HS-27A (cell line): ENCODE measurements around the gene GCSAM.

Source experiments
- DNase-seq: peaks from one replicate; pipeline ENCODE4 v3.0.0-alpha.2; 2012; ENCODE audit warnings: low read depth, missing footprints

Gene GCSAM

DNA sequence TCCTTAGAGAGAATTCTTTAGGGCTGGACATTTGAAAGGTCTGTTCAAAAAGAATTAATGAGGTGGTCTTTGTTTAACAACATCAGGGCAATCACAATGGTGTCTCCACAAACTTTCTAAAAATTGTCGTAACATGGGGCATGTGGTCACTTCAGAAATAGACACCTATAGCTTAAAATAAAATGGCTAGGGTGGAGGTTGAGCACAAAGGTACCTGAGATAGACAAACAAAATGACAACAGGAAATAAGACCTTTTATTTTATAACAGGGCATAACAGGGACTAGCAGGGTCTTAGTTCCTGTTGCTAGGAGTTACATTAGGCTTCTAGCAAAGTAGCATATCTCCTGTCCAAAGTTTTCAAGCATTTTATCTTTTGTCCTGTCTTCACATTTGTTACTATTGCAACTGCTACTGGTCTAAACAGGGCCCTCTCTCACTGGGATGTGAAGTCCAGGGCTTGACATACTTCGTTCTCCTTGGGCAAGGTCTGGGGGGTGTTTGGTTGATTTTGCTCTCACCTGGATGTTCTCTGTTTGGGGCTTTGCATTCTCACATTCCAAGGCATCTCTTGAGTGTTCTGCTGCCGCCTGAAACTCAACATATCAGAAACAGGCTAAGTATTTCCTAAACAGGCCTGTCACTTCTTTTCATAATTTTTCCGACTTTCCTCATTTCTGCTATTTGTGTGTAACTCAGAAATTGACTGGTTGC, 3.0 kb downstream of the GCSAM start:
- DNase-seq, result no peak

DNA sequence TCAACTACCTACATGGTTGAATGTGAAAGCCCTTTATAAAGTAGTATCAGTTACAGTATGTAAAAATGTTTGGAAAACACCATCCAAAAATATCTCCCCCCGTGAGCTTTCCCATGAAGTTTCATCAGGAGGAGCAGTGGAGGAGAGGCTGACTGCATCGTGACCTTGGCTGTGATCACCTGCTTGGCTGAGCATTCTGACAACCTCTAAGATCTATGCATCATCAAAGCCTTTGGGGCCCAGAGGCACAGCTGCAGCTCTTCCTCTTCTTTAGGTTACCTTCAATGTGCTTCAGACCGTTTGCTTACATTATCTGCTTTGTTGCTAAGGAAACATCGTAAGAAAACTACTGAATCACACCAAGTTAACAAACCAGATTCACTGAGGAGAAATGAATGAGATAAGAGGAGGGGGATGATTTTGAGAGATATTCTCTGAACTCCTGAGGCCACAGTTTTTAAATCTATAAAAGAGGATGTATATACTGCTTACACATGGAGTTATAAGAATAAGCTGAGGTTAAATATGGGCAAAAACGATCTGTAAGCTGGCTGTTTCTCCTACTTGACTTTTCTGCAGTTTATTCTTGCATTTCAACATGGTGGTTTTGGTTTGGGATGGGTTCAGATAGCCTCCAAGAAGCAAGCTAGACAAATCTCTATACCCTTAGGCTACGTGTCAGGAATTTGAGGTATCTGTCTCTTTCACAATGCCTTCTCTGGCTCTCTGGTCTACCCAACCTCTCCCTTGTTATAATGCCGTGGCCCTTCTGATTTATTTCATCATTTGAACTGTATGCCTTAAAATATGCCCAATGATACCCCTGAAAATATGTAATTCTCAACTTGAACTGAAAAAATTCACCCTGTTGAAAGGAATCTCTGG, 4.0 kb downstream of the GCSAM start:
- DNase-seq, result no peak

DNA sequence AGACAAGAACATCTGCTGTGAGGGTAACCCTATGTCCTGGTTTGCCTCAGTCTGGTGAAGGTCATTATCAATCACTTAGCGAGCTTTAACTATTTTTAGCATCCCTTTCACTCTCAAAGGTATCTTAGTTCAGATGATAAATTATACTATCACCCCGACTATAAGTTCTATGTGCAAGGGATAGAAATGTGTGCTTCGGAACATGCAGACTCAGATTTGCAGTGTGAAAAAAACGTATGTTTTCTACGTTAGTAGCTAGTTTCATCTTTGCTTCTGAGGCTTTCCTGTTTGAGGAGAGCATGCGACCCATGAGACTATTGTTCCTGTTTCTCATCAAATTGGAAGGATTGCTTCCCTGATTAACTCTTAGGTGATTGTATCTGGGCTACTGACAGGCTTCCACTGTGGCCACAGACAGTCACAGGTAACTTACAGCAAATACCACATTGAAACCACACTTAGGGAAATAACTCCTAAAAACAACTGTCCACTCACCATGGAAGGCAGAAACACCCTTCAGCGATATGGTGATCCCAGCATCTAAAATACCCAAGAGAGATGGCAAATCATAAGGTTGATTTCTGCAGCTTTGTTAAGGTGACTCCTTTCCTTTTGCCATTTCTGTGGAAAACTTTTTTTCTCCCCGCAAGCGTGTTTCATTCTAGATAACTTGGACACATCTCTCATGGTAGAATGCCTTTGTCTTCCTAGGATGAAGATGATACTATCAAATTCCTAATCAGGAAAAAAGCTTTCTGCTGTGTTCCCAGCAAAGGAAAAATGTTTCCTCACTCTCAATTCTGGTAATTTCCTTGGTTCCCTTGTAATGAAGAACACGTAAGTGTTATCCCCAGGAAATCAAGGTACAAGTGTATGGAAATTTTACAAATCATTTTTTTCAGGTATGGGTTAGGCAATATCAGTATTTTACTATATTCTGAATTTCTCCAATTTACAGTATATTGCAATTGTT, 5.2 kb downstream of the GCSAM start:
- DNase-seq, result no peak

DNA sequence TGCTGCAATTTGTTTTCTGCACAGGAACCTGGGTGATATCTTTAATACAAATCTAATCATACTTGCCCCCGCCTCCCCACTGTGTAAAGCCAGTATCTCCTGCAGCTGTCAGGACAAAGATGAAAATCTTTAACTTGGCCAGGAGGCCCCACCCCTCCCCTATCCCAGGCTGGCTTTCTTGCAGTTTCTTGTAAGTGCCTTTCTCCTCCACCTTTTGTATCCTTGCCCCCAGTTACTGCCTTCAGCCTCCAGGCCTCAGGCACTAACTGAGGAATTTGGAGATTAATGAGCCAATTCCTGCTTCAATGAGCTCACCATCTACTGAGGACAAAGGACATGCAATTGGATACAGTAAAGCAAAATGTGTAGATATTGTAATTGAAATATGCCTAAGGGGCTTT, 6.5 kb downstream of the GCSAM start:
- DNase-seq, result no peak

DNA sequence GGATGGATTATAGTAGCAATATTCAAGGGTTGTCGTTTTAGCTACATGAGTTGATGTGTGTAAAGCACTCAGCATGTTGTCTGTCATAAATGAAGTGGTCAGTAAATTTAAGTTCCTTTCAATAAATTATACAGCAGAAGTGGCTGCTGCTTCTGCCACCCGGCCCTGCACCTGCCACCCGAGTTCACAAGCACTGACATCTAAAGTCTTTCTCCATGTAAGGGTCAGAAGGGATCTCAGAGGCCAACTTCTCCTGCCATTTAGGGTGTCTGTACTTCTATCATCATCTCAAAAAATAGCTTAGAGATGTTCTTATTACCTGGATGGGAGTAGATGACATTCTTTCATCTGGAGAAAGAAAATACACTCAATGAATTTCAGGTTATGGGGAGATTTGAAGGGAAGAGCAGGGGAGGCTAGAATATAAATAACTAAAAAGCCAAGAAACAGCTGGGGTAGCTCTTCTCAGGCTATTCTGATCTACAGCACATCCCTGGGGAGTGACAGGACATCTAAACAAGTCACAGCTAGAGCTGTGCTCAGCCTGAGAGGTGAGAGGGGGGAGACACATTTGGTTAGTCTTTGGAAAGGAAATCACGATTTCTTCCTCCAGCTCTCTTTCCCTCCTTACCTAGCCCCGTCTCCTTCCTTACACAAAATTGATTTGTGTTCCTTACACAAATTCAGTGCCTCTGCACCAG, 8.0 kb downstream of the GCSAM start:
- no peak for DNase-seq

DNA sequence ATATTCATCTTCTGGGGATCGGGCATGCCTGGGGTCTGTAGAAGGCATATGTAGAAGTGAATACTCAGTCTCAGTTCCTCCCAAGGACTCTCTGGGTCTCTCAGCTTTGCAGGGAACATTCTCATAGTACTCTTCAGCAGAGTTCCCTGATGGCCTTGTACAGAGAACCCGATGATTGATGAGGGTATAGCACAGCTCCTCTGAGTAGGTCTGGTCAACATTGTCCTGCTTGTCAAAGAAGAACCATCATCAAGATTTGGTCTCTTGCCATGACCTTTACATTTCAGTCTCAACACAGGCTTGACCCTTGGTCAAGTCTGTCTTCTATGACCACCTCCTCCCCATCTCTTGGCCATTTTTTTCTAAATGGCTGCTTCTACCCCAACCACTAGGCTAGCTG, 9.5 kb downstream of the GCSAM start:
- no peak for DNase-seq

DNA sequence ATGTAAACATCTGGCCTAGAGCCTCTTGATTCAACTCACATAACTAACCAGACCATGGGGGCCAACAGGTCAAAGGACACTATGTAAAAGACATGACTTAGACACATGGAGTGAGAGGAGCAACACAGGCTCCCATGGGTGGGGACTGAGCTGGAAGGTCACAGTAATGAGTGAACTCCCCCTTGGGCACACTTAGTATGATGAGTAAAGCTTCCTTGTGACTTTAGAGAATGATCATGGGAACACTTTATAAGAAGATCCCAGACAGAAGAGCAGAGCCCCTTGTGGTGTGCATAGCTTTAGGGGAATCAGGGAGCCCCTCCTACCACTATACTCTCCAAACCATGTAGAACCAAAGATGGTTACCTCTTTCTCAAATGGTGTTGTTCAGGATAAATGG, 10.2 kb downstream of the GCSAM start:
- DNase-seq, result no peak

DNA sequence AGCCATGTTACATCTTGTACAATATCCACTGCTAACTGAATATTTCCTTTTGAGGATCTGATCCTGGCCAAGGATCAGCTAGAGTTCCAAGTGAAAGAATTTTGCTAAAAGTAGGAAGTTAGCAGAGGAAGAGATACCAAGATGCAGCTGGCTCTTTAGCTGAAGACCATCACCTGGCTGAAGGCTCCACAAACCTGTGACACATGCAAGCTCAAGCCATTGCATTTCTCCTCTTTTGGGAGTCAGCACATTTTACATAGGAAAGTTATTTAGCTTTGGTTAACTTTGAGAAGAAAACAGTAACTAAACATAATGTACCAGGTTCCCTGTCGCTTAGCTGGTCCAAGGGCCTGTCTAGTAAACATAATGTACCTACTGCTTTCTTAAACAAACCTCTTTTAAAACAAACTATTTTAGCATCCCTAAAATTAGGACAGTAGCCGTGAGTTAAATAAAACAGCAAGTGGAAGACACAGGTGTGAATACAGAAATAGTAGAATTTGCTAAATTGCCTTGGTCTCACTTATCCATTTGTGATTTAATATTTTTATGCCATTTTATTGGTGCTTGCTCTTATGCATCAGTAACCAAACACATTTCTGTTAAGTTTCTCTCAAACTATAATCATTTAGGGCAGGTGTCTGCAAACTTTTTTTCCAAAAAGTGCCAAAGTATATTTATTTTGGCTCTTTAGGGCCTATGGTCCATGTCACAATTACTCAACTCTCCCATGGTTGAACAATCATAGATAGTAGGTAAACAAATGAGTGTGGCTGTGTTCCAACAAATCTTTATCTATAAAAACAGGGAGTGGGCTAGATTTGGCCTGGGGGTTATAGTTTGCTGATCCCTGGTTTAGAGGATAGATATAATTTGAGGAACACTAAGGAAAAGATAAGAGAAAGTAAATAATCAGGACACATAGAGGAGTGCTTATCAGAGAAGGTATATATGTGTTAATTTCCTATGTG, 11.2 kb downstream of the GCSAM start:
- no peak for DNase-seq

DNA sequence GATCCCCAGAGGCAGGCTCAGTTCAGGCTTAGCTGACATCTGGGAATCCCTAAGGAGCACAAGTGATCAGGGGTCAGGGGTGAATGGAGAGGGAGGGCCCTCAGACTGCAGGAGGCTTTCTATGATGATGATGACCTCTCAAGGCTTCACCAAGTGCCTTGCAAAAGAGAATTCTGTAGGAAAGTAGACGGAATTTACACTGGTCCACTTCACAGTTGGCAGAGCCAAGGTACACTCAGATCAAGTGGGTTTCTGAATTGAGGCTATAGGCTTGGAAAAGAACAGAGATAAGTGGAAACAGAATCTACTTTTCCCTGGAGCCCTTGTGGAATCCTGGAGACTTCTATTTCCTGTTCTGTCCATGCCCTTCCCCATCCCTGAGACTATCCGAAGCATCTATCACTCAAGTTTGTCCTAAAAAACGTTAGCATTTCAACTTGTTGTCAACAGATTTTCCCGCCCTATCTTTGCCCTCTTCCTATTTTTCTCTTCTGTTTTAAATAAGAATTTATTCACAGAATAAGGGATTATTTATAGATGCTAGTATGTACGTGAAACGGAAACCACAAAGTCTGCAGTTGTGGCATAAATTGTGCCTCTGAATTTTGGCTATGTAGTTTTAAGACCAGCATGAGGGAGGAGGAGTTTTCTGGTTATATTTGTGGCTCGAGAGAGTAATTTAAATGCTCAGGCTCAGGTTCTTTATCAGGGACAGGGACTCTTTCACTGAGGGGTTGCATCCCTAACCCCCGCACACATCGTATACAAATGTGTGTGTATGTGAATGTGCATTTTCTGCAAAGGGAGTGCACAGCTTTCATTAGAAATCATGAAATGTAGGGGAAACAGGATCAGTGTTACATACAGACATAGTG, 12.8 kb downstream of the GCSAM start:
- no peak for DNase-seq

DNA sequence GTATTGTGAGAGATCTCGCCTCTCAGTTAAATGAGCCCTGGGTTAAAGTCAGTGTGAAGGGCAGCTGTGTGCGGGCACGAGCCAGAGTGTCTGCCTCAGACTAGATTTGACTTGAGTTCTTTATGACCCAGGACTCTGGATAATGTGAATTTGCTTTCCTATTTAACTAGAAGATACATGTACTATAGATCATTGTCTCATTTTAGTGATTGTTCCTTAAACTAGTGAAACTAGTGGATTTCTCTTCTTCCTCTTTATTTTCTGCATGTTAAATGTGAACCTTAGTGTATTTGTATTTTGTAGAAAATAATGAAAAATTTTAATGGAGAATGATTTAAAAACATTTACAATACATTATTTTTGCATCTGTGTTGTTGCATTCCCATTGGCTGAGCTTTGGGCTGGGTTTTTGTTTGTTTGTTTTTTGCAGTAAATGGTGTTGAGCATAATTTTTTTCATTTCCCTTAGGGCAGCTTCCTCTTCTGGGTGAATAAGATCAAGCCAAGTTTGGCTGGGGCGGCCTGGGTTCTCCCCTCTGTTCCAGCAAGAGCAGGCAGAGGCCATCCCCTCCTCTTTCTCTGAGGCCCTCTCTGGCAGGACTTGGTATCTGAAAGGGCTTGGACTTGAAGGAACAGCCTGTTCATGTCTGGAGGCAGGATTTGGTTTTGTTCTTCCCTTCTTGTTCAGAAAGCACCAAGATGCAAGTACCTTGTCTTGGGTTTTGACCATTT, 15.0 kb downstream of the GCSAM start:
- no peak for DNase-seq

DNA sequence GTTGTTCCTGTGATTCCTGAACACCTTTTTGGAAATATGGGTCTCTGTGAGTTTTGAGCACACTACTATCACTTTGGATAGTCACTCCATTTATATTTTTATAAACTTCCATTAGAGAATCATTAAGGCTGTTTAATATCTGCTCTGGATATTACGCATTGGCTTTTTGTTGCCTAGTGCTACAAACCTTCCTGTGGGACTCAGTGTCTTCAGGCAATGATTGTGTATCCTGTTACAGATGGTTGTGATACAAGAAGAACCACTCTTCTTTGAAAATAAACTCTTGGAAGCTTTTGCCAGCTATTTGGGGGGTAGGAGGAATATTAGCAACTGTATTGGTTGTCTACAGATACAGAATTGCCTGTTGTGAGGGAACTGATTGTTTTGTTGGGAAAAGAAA, 15.6 kb downstream of the GCSAM start:
- no peak for DNase-seq

DNA sequence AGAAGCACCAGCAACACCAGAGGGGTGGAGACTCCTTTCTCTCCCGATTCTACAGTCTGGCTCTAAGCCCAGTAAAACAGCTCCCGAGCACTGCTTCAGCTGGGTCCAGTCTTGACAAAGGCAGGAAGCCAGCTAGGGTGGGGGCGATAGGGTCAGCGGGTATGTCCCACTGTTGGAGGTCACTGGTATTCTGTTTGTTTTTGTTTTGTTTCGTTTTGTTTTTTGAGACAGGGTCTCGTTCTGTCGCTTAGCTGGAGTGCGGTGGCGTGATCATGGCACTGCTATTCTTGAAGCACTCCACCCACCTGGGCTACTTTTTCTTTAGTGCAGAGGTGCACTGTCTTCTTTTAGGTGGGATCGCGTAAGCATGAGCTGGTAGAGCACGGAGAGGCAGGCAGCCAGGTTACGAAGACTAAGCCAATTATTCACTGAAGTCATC, 16.3 kb downstream of the GCSAM start:
- no peak for DNase-seq

DNA sequence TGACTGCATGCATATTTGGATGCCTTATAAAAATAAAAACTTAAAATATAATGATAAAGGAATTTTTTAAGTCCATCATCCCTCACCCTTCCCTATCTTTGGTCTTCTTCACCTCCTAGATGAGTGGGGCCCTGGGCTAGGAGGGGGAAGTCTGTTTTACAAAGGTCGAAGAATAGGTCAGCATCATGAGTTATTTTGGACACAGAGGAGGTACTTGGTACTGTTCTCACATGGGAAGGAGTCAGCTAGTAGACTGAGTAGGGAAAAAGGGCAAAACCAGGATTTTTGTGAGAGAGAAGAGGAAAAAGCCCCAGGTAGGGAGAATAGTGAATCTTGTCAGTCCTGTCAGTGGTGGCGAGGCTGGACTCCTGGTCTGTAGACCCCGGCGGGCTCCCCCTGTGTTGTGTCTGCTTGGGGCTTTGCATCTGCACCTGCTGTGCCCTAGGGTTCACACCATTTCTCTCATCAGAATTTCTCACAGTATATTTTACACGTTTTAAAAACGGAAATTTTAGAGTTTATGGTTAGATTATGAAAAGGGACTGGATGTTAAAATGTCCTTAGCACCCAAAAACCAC, 17.2 kb downstream of the GCSAM start:
- DNase-seq, result no peak

DNA sequence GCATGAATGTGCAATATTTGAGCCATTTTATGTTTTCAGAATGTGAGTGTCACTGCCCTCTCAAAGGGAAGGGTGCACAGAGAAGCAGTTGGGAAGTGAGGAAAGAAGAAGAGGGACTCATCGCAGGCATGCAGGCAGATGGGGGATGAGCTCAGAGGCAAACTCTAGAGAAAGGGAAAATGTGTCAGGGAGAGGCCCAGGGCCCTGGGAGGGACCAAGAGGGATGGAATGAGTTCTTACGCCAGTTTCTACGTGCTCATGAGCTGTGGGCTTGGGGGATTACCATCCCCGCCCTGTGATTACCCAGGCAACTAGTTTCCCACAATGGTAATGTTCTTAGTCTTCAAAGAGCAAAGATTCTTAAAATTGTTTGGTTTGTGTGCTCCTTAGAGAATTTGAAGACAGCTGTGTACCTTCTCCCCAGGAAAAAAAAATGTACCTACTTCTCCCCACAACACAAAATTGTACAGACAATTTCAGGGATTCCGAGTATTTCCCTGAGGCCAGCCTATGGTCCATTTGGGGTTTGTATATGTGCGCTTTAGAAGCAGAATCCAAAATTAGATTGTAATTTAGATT, 17.8 kb downstream of the GCSAM start:
- DNase-seq, result no peak

DNA sequence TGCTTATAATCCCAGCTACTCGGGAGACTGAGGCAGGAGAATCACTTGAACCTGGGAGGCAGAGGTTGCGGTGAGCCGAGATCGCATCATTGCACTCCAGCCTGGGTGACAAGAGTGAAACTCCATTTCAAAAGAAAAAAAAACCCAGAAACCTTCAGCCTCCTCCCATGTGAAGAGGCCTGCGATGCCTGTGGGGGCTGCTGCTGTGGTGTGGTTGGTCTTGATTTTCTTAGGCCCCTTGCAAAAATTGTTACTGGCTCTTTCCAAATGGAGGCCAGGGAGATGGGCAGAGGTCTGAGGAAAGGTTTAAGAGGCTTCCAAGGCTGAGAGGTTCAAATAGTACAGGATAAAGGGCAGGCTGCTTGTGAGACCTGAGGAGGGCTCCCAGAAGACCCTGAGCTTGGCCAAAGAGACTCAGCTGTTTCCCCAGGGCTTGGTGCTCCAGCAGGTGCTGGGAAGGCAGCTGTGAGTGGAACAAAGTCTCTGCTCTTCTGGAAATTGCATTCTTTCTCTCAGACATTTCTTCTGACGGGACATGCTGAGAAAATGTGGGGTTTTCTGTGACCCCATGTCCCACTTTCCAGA, 18.4 kb downstream of the GCSAM start:
- no peak for DNase-seq

DNA sequence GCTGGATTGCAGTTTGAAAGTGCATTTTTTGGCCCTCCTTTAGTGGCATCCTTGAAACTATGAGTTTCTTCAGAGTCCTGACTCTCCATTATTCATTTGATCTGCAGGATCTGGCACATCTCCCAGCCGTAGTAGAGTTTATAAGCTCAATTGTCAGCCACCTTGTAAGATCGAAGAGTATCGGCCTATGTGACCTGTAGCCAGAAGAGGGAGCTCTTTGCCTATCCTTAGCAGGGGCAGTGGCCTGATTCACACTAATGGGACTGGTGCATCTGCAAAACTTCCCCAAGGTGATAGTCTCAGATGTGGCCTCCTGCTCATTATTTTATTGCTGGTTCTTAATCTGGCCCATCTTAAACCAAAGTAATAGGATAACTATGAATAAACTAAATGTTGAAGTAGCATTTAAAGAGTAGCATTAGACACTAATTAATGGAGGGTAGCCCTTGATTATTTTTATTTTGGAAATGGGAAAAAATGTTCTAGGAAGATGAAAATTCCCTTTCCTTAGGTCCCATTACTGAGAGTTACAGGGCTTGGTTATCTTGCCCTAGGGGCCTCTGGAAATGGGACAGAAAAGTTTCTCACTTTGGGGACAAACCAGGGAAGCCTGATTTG, 21.2 kb downstream of the GCSAM start:
- no peak for DNase-seq

DNA sequence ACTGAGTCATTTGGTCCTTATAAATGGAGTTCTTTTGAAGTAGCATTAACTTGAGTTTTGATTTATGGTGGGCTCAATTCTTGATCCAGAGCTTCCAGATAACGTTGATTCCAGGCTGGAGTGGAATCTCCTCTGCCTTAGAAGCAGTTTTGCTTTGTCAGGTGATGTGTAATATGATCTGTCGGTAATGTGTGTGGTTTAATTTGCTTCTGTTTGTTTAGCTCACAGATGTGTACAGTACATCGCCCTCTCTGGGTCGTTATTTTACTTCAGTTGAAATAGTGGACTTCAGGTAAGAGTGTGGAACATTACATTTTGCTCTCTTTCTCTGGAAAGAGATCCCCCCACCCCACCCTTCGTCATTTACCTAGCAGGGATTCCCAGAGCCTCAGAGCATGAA, 23.7 kb downstream of the GCSAM start:
- no peak for DNase-seq
